GM04504 (cell line): ENCODE results near the gene C10orf120.

Source experiments
- DNase-seq: peaks from one replicate; pipeline ENCODE4 v3.0.0-alpha.2; 2012; ENCODE audit warnings: low read depth

C10orf120 gene

DNA sequence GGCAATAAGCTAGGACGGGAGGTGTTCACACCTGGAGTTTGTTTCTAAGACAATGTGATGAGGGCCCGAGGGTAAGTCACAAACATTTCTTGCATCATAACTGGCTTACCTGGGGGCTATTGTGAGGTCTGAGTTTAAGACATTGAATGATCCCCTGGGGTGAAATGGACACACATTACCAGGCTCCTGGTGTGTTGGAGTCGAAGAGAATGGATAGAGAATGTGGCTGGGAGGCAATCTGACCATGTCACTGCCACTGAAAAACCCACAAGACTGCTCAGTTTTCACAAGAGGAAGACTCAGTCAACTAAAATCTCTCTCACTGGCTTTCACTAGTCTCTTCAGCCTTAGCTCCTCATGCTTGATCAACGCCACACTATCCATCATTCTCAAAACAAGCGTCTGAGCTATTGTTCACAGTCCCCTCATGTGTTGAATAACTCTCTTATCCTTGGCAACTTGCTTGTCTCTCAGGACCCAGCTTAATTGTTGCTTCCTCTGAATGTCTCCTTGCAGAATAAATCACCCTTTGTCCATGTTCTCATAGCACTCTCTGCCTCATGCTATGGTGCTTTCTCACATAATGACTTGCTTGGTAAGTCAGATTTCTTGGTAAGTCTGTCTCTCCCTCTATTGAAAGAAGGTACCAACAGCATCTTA, at the start of gene C10orf120:
C10orf120 (minus strand) TSS at position 51 of the 660 bp plus-strand sequence. CDS start 56 bp downstream, outside the sequence.
- DNase-seq, result no peak

- no peak for DNase-seq
Observed at GRCh38 chr10:122748496-122748895, 48.9 kb upstream of the C10orf120 start.

DNA sequence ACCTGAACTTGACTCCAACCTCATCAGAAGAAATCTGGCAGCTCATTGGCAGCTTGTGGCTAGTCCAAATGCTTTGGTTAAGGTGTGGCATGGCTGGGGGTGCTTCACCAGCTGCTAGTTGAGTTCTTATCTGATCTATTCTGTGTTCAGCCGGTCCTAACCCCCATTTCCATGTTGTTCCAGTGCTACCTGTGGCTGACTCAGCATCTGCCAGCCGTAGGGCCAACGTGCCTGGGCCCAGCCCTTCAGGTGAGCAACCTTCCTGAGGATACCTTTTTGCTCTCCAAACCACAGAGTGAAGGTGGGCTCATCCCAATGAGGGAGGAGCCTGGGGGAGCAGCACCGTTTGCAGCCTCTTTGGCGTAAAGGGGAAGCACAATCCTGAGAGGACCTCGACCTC, 46.8 kb upstream of the C10orf120 start:
- no peak for DNase-seq

DNA sequence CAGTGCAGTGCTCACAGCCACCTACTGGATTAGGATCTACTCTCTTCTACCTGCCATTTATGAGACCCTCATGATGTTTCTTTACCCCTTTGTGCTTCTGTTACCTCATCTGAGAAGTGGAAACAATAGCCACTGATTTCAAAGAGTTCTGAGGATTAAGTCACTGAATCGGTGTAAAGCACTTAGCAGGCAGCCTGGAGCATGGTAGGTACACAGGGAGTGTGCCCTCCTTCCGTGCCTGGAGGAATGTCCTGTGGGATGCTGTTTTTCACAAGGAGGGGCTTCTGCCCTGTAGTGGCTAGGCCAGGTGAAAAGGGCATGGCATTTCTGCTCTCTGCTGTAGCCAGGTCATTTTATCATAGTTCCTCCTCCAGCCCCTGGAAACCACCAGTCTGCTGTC, 44.6 kb upstream of the C10orf120 start:
- no peak for DNase-seq

- no peak for DNase-seq
Observed at GRCh38 chr10:122740640-122741039, 41.0 kb upstream of the C10orf120 start.

GRCh38 chr10:122738031-122738430, 38.4 kb upstream of the C10orf120 start:
- no peak for DNase-seq

DNA sequence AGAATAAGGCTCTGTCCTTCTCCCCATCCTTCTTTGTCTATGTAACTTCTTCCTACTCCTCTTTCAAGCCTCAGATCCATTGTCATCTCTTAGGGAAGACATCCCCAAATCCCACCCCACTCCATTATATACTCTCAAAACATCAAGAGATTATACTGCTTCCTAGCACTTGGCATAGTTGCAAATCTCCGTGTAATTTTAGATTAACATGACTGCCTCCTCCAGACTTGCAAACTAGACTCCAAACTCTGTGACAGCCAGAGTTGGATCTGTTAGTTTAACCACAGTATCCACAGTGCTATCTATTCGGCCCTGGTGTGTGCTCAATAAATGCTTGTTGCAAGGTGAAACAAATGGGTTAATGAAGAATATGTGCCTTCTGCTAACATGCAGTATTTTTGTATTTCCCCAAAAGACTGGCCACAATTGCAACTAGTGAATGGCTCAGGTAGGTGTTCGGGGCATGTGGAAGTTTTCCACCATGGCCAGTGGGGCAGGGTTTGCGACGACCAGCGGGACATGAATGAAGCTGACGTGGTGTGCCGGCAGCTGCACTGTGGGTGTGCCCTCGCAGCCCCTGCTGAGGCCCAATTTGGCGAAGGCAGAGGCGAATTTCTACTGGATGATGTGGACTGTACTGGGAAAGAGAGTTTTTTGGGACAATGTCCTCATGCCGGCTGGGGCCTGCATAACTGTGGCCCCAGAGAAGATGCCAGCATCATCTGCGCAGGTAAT, 34.5 kb upstream of the C10orf120 start:
- DNase-seq, result no peak

DNA sequence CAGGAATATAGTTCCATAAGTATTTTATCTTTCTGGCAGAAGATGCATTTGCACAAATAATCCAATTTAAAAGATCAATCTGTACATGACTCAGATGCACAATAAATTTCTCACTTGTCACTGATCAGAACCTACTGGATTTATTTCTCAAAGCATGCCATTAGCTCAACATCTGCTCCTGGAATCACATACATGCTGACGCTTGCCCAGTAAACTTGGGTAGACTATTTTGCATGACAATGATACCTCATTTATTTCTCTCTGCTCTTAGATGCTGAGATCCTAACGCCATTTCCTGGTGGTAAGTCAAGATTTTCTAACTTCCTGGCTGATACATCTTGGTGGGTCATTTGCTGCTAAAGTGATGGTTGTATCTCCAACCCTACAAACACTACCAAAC, 33.8 kb upstream of the C10orf120 start:
- DNase-seq, result no peak

GRCh38 chr10:122730238-122730637, 30.6 kb upstream of the C10orf120 start:
- DNase-seq, result no peak

- DNase-seq, result no peak
Observed at GRCh38 chr10:122729126-122729525, 29.5 kb upstream of the C10orf120 start.

GRCh38 chr10:122727426-122727825, 27.8 kb upstream of the C10orf120 start:
- no peak for DNase-seq

DNA sequence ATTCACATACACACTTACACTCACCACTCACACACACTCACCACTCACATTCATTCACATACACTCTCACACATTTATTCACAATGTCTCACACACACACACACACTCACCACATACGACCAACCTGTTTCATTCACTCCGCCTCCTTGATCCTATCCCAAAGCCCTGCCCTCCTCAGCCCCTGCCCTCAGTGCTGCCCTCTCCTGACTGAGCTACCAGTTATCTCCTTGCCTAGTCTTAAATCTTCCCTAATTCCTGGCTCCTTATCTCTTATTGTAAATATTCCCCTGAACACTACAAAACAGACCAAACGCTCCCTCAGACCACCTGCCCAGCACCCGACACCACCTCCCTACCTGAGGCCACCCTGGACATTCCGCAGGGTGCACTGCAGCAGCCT, 26.1 kb upstream of the C10orf120 start:
- no peak for DNase-seq

GRCh38 chr10:122725006-122725405, 25.4 kb upstream of the C10orf120 start:
- DNase-seq, result no peak

DNA sequence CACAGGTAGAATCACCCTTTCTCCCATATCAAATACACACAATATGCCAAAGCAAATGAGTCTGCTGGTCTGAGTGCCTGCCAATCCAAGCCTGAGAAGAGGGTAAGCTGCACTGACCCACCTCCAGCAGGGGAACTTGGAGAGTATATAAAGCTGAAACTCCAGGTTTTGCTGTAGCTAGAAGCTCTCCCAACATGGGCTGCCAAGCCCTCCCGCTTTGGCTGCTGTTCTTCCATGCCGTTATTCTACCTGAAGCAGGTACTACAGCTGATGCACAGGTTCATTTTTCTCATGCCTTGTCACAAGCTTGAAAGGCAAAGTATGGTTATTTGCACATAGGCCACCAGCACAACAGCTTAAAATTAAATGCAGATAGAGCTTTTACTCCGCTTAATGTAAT, 21.5 kb upstream of the C10orf120 start:
- no peak for DNase-seq

GRCh38 chr10:122716025-122716424, 16.4 kb upstream of the C10orf120 start:
- DNase-seq, result no peak

DNA sequence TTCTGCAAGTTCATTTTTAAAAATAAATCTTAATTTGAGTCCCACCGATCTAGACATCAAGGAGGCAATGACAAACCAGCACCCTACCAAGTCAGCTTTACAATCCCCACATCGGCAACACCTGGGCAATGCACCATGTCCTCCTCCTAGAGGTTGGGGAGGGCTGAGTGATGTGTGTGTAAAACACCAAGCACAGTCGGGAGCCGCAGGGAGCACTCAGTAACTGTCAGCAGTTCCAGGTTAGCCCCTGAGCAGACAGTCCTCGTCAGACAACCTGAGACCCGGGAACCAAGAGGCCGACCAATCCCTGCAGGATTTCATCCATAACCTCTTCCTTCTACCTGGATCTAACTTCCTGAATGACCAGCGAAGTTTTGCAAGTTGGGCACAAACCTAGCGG, 15.9 kb upstream of the C10orf120 start:
- no peak for DNase-seq

- no peak for DNase-seq
Observed at GRCh38 chr10:122713091-122713885, 13.6 kb upstream of the C10orf120 start.

DNA sequence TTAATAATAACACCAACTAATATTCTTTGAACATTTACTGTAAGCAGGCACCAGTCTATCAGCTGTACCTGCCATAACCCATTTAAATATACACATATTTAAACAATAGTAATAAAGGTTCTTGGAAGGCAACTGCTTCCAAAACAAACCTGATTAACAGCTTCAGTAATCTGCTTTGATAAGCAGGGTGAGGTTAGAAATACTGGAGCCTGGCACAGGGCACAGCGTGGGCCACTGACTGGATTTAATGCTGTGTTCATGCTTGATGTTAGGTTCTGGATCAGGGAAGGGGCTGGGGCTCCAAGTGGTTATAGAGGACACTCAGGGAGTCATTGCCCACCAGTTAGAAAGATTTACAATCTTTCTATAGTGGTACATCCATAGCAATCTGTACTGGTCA, 10.9 kb upstream of the C10orf120 start:
- no peak for DNase-seq

- no peak for DNase-seq
Observed at GRCh38 chr10:122709971-122710370, 10.3 kb upstream of the C10orf120 start.

GRCh38 chr10:122707535-122707934, 7.9 kb upstream of the C10orf120 start:
- no peak for DNase-seq

GRCh38 chr10:122706947-122707346, 7.3 kb upstream of the C10orf120 start:
- no peak for DNase-seq

GRCh38 chr10:122706467-122706866, 6.8 kb upstream of the C10orf120 start:
- DNase-seq, result no peak
